ENCODE results near the gene TEC. TPM values are rescaled to one million over a fixed set of nuclear protein-coding genes. Genes with fewer than 3 reads are reported as not detected.
"Not testable (repeated sequence)": the region's sequence is repeated elsewhere in the genome, so short reads cannot be mapped to it uniquely, and the experiment has no call there.

TEC gene
- polyA plus RNA-seq, 4 donors, result 2.4 to 4.2 (median 3.8) TPM

DNA sequence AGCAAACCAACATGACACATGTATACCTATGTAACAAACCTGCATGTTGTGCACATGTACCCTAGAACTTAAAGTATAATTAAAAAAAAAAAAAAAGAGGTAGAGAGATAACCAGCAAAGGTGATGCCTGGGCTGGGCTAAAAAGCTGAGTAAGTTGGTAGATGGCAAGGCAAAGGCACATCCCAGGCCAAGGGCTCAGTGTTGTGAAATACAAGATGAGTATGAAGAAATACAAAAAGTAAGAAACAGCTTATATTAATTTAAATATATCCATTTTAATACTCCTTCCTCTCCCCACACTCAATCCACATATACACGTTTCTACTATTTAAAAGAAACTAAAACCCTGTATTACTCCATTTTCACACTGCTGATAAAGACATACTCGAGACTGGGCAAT is 25.8 kb downstream of the TEC start:
- DNase-seq (ENCODE audit: low read depth in 4 of 4, low spot score in 2 of 4), result no peak

DNA sequence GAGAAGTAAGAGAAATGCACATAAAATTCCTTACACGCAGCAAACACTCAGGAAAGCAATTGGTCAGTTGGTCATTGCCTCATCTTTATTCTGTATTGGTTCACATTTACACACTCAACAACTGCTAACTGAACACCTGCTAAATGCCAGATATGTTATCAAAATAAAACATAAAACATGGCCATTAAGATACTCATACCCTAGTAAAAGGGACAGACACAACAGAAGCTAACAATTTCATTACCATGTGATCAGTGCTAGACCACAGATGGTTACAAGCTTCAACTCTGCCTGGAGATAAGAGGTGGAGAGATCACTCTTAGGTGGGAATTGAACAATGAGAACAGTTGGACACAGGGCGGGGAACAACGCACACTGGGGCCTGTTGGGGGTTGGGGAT is 26.2 kb downstream of the TEC start:
- DNase-seq (ENCODE audit: low read depth in 4 of 4, low spot score in 2 of 4), result no peak

DNA sequence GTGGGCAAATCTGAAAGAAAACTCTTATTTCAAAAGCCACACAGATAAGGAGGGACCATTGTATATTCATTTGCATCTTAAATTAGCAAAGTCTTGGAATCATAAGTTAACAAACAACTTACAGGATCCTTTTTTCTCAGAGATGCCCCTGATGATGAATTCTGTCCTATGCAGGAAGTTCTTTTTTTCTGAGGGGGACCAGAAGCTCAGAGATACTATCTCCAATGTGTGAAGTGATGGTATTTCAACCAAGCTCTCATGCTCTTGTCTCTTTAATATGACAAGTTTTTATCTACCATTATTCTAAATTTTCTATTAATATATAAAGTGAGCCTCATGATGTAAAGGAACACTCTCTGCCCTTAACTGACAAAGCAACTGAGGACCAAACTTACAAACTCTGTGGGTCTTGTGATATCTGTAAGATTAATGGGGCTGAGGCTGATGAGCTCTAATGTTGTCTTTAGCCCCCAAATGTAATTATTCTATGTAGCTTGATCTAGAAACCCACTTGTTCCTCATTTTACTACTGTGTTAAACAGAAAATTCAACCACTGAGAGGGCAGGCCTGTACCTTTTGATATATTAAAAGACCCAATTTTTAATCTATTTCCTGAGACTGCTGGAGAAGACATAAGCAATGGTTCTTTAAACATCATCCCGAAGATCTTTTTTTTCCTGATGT is 27.0 kb downstream of the TEC start:
- no peak for DNase-seq (ENCODE audit: low read depth in 4 of 4, low spot score in 2 of 4)

DNA sequence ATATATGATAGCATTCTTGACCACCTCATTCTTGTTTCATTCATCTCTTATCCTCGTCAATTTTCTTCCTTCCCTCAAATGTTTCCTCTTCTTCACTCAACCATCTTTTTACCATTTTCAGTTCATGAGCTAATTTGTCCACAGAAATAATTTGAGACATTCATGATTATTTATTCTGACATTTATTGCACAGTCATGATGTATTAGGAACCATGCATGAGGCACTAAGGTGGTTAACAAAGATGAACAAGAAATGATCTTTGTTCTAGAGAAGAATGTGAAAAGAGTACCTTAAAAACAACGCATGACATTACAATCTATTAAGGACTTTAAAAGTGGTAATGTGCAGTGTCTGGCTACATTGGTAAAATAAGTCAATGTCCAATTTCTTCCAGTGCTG is 27.9 kb downstream of the TEC start:
- no peak for DNase-seq (ENCODE audit: low read depth in 4 of 4, low spot score in 2 of 4)

DNA sequence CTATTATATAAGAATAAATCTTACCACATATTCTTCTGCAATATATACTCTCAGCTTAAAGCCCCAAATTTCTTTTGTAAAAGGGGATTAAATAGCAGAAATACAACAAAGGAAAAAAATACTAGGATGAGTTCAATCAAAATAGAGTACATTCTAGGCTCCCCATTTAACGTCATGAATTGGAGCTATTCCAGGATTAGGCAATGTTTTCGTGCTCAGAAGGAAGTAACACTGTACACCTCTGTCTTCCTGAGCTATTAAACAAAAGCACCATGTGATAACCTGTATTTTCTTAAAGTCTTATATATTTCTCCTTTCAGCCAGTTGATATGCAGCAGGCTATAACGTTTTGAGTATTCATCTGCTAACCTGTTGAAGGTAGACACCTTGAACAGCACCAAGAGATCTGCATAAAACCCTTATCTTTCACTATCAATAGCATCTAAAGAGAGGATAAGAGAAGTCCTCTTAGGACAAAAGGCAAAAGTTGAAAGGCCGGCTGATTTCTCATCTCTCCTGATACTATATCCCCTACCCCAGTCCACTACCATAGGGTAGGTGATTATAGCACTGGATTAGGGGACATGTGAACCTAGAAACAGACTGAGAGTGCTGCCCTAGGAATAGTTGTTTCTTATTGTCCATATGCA is 31.5 kb downstream of the TEC start:
- DNase-seq (ENCODE audit: low read depth in 4 of 4, low spot score in 2 of 4), result no peak

DNA sequence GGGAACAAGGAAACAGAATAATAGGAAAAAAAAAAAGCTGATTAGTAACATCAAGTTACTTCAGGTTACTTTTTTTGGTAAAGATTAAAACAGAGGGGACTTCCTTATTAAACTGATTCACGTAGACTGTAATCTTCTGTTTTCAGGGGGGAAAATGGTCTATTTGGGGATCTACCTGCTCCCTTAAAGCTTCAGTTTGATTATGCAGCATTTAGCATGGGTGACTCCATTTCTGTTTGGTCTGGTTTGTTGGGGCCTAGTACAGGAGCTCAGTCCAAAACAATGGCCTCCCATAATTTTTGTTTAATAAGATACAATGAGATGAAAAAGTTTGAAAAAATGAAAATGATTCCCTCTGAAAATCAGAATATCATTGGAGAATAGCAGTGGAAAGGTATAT is 34.6 kb downstream of the TEC start:
- no peak for DNase-seq (ENCODE audit: low read depth in 4 of 4, low spot score in 2 of 4)

DNA sequence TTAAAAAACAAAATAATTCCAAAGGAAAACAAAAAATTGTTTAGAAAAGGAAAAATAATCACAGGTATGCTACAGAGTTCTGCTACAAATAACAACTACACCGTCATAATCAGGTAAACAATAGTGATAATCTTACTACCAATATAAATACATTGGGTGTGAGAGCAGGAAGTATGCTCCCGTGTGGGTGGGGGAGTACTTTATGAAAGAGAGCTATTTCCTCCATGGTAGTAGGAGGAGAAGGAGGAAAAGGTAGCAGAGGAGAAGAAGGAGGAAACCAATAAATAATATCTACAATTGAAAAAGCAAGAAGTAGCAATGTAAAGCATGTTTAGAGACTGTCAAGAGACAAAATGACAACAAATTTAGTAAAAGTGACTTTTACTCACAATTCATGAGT is 35.1 kb downstream of the TEC start:
- DNase-seq (ENCODE audit: low read depth in 4 of 4, low spot score in 2 of 4), result no peak

DNA sequence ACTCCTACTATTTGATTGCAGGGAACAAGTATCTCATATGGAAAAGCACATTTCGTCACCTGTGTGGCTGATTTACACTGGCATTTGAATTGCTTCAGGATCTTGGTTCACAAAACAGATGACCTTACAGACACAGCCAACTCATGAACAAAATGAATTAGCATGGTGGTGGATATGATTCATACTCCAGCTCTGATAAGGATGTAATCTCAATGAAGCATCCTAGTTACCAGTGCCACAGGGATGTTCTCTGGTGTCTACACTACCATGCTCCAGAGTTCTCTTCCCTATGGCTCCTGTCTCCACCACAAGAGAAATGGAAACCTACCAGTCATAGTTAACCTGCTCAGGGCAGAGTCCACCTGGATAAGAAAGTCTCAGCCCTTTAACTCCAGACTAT is 40.7 kb downstream of the TEC start:
- DNase-seq (ENCODE audit: low read depth in 4 of 4, low spot score in 2 of 4), result no peak

DNA sequence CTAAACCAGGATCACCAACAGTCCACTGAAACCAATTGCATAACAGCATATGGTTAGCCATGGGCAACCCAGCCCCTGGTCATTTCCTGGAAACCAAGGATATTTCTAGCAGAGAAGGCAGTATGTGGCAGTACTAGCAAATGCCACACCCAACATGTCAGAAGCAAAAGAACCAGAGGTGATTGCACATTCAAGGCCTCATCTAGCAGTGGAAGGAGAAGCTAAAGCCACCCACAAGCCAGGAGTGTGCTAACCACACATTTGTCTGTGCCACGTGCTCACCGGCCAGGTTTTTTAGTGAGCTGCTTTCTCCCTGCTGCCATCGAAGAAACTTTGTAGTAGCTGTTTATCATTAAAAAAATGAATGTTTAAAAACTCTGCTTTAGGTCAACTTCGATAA is 42.0 kb downstream of the TEC start:
- no peak for DNase-seq (ENCODE audit: low read depth in 4 of 4, low spot score in 2 of 4)

DNA sequence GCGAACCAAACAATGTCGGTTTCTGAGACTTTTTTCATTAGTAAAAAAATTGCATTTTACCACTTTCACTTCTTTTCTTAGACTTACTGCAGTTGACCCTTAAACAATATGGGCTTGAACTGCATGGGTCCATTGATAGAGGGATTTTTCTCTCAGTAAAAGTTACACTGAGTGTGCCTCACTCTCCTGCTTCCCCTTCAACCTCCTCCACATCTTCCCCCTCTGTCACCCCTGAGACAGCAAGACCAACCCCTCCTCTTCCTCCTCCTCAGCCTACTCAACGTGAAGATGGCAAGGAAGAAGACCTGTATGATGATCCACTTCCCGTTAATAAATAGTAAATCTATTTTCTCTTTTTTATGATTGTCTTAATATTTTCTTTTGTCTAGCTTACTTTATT is 43.4 kb downstream of the TEC start:
- DNase-seq (ENCODE audit: low read depth in 4 of 4, low spot score in 2 of 4), result no peak

DNA sequence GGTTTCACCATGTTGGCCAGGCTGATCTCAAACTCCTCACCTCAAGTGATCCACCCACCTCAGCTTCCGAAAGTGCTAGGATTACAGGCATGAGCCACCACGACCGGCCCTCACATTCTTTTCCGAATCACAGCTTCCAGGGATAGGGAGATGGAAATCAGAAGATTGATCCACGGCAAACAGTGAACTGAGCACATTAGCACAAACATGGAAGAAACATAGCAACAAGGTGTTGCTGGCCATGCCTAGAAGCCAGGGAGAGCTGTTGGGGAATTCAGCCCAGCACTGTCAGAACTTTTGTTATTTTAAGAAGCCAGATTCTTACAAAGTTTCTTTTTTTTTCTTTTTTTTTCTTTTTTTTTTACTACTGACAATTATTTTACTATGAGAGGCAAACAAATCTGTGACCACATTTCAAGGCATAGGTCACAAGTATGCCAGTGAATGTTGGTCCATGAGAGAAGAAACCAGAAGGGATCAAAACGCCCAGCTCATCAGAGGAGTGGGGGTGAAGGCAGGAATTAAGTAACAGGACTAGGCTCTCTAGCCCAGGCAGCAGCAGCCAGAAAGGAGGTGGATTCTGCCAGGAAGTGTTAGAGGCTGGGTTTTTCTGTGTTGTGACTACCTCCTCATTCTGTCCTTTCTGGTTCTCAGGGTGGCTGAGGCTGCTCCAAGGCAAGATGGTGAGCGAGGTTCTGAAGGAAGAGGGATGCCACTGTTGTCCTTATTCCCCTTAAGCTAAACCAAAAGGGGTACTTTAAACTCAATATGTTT is 44.1 kb downstream of the TEC start:
- no peak for DNase-seq (ENCODE audit: low read depth in 4 of 4, low spot score in 2 of 4)

DNA sequence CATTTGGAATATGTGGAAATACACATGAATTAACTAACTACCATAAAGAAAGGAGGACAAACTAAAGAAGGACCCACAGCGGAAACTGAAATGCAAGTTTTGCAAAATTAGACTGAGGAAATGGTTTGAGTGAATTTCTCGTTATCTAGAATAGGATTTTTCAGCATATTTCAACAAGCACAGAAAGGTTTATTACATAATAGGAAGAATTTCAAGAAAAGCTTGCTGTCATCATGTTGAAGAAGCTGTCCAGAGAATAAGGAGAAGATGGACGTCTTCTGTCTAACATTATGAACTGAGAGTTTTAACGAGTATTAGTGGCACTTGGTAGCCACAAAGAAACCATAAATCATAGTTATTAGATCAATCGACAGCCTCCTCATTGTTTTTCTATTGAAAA is 45.0 kb downstream of the TEC start:
- DNase-seq (ENCODE audit: low read depth in 4 of 4, low spot score in 2 of 4), result no peak

DNA sequence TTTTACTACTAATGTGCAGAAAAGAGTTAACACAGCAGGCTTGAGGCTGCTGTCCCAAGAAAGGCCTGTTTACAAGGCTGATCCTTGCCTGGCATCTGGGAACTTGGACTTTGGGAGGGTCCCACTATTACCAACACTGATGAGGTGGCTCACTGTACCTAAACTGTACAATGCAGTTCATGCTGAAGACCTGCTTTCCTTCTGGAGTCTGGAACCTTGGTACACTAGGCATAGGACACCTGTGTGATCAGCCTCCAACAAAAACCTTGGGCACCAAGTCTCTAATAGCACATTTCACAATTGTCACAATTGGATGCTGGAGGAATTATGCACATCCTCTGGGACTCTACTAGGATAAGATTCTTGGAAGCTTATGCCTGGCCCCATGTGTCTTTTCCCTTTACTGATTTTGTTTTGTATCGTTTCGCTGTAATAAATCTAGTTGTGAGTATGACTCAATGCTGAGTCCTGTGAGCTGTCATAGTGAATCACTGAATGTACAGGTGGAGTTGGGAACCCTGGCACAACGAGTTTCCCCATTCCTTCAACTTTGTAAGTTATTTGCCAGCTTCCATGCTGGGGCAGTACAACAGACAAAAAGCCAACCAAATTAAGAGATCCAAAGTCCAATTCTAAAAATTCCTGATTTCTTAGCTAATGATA is 45.9 kb downstream of the TEC start:
- no peak for DNase-seq (ENCODE audit: low read depth in 4 of 4, low spot score in 2 of 4)

DNA sequence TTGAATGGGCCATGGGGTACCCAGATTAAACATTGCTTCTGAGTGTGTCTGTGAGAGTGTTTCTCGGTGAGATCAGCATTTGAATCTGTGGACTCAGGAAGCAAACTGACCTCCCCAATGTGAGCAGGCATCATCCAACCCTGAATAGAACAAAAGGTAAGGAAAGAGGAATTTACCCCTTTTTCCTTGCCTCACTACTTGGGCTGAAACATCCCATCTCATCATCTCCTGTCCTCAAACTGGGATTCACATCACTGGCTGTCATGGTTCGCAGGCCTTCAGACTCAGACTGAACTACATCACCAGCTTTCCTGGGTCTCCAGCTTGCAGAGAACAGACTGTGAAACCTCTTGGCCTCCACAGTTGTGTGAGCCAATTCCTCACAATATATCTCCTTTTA is 47.1 kb downstream of the TEC start:
- DNase-seq (ENCODE audit: low read depth in 4 of 4, low spot score in 2 of 4), result no peak

DNA sequence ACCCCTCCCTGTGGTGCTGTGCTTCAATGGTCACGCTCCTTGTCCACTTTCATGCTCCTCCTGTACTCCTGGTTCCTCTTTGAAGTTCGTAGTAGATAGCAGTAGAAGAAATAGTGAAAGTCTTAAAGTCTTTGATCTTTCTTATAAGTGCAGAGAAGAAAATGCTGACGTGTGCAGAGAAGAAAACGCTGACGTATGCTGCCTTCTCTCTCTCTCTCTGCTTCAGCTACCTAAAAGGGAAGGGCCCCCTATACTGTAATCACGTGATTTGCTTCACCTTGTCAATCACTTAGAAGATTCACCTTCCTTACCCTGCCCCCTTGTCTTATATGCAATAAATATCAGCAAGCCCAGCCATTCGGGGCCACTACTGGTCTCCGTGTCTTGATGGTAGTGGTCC is 50.2 kb downstream of the TEC start:
- DNase-seq (ENCODE audit: low read depth in 4 of 4, low spot score in 2 of 4), result not testable (repeated sequence)

DNA sequence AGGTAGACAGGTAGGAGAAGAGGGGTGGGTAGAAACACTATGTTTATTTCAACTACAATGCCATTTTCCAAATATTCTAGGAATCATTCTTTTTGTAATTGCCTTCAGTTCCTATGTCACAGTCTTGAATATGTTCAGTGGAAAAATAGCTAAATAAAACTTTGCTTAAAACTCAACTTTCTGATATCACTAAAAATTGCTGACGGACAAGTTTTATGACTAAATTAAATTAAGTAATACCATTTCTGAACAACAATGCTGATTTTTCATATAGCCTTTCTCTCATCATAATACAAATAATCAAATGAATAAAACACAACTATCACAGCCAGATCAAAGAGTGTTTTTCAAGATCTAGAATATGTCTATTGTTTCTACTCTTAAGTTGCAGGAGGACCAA is 53.1 kb downstream of the TEC start:
- no peak for DNase-seq (ENCODE audit: low read depth in 4 of 4, low spot score in 2 of 4)

DNA sequence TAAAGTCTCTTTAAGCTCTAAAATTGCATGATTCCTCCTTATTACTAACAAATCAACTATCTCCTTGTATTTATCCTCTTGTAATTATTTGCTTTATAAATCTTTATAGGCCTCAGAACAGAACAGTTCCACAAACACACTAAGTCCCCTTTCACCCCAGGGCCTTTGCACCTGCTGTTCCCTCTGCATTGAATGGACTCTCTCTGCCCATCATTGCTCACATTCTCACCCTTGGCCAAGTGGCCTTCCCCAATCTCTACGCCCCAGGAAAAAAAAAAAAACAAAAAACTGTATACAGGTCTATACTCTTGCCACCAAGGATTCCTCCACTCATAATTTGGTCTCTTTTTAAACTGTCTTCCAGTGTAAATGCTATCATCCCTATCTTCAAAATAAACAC is 53.7 kb downstream of the TEC start:
- no peak for DNase-seq (ENCODE audit: low read depth in 4 of 4, low spot score in 2 of 4)

DNA sequence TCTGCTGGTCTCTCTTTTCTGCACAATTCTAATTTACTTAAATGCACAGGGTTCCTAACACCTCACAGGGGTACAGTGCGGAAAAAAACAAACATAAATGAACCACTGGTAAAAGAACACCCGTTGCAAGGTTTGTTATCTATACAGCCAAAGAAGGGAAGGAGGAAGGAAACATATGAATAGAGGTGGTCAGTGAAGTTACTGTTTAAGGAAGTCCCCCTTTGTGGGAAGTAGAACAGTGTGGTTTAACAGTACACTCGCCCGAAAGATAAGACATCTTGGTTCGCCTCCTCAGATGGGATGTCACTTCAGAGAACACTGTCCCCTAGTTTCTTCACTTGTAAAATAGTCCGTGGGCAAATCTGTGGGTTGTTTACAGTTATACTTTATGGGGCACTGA is 57.5 kb downstream of the TEC start:
- no peak for DNase-seq (ENCODE audit: low read depth in 4 of 4, low spot score in 2 of 4)

DNA sequence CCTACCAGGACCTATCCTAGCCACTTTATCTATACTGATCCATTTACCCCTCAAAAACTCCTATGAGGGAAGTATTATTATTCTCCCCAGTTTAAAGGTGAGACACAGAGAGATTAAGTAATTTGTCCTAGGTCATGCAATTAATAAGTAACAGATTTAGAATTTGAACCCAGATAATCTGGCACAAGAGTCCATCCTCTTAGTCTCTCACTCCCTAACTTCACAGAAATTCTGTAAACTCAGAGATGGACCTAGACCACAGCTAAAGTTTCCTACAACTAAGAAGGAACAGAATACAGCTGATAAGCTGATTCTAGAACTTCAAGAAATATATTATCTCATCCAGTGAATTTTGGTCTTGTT is 58.7 kb downstream of the TEC start:
- no peak for DNase-seq (ENCODE audit: low read depth in 4 of 4, low spot score in 2 of 4)

DNA sequence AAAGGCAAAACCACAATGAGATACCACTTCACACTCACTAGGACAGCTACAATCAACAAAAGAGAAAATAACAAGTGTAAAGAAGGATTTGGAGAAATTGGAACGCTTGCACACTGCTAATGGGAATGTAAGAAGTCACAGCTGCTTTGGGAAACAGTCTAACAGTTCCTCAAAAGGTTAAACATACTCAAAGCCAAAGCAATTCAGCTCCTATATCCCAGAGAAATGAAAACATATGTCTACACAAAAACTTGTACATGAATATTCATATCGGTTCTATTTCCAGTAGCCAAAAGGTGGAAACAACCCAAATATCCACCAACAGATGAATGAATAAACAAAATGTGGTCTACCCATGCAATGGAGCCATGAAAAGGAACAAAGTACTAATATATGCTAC is 64.0 kb downstream of the TEC start:
- no peak for DNase-seq (ENCODE audit: low read depth in 4 of 4, low spot score in 2 of 4)

DNA sequence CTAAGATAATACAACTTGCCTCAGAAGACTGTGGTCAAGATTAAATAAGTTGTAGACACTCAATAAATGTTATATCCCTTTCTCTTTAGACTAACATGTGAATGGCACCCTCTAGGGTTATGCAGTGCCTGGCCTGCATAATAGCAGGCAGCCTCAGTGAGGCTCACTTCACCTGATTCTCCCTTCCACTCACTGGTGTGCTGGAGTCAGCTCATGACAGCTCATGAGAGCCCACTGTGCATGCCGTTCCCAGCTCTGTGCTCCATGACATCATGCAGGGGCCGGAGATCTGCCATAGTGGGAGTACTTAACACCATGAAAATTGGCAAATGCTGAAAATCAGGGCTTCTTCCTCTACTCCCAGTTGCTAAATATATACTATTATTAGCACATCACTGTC is 64.5 kb downstream of the TEC start:
- DNase-seq (ENCODE audit: low read depth in 4 of 4, low spot score in 2 of 4), result no peak

DNA sequence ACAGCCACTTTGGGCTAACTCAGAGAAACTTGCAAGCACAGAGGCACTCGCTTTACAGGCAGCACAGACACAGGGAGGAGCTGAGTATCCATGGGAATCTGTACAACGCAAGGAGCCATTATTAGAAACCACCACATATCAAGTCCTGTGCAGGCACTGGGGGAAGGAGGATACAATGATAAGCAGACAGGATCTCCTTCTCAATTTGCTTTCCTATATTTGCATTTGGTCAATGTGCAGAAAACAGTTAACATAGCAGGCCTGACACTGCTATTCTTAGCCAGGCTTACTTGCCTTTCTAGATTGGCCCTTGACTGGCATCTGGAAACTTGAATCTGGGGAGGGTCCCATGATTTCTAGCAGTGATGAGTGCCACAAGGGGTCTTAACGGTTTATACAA is 65.8 kb downstream of the TEC start:
- no peak for DNase-seq (ENCODE audit: low read depth in 4 of 4, low spot score in 2 of 4)
